HG02763 (cell line): ENCODE data around the gene FNIP2.
"Not testable (repeated sequence)": the region's sequence is repeated elsewhere in the genome, so short reads cannot be mapped to it uniquely, and the experiment has no call there.

ENCODE experiments used
- ATAC-seq: cut with Tn5 transposase; IDR thresholded peaks from one replicate; pipeline ENCODE4 v1.9.1; 2021; ENCODE audit warnings: mild to moderate bottlenecking, moderate library complexity; ENCODE audit not compliant: unreplicated experiment

Gene FNIP2

DNA sequence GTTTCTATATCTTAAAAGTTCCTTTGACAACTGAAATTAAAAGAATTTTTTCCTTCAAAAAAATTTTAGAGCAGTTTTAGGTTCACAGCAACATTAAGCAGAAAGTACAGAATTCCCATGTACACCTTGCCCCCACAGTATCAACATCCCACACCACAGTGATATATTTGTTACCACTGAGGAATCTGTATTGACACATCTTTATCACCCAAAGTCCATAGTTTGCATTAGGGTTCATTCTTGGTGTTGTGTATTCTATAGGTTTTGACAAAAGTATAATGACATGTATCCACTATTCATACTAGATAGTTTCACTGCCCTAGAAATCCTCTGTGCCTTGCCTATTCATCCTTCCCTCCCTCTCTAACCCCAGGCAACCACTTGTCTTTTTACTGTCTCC is 43.7 kb downstream of the FNIP2 start:
- ATAC-seq, result no peak

DNA sequence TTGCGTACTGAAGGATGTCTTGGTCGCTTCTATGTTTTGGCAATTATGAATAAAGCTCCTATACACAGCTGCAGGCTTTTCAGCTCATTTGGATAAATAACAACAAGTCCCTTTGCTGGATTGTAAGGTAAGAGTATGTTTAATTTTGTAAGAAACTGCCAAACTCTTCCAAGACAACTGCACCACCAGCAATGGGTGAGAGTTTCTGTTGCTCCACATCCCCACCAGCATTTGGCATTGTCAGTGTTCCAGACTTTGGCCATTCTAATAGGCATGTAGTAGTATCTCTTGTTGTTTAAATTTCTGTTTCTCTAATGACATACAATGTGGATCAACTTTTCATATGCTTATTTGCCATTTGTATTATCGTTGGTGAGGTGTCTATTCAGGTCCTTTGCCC is 44.3 kb downstream of the FNIP2 start:
- ATAC-seq, result no peak

DNA sequence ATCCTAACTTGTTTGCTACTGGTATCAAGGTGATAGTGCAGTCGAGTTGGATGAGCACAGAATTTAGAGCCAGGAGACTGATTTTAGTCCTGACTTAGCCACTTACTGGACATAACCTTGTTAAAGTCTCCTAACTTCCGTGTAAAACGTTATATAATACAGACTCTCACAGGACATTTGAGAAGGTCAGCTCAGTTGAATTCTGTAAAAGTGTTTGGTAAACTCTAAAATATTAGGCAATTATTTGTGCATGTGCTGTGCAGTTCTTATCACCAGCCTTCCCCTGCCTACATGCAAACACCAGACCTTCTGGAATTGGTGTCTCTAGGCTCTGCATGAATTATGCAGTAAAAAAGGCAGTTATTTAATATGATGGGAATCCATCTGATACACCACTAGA is 45.4 kb downstream of the FNIP2 start:
- ATAC-seq, result no peak

DNA sequence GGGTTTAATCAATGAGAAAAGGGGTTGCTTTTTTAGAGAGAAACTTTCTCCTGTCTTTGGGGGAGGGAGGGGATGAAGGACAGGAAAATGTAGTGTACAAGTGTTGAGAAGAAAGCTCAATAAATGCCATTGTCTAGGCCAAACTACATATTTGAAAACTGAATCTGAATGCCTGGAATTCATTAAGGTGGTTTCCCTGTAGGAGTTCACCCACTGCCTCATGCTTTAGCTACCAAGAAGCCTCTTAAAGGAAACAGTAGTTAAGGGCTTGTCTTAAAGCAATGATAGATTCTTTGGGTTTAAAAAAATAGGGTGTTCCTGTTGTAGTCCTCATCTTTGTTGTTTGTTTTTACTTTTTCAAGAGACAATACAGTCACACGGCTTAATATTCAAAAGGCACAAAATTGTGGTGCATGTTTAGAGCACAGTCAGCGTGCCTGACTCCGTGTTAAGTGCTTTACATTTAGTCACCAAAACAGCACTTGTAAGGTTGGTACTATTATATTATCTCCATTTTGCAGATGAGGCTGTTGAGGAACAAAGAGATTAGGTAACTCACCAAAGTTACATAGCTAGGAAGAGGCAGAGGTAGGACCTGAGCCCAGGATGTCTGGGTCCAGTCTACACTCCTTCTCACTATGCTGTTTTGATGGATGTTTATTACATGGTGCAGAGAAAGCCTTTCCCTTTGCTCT is 46.0 kb downstream of the FNIP2 start:
- no peak for ATAC-seq

DNA sequence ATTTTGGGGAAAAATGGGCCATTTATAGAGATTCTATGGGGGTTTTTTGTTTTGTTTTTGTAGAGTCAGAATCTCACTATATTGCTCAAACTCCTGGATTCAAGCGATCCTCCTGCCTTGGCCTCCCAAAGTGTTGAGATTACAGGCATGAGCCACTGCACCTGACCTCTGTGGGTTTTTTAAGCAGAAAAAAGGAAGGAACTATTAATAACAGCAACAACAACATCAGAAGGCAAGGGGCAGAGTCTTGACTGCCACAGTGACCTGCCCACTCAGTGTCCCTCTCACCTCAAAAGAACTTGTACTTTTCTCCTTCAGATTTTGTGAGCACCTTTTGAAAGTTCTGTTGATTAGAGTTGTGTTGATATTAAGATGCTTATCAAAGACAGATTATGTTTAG is 48.1 kb downstream of the FNIP2 start:
- peak; percentile 44 for ATAC-seq

DNA sequence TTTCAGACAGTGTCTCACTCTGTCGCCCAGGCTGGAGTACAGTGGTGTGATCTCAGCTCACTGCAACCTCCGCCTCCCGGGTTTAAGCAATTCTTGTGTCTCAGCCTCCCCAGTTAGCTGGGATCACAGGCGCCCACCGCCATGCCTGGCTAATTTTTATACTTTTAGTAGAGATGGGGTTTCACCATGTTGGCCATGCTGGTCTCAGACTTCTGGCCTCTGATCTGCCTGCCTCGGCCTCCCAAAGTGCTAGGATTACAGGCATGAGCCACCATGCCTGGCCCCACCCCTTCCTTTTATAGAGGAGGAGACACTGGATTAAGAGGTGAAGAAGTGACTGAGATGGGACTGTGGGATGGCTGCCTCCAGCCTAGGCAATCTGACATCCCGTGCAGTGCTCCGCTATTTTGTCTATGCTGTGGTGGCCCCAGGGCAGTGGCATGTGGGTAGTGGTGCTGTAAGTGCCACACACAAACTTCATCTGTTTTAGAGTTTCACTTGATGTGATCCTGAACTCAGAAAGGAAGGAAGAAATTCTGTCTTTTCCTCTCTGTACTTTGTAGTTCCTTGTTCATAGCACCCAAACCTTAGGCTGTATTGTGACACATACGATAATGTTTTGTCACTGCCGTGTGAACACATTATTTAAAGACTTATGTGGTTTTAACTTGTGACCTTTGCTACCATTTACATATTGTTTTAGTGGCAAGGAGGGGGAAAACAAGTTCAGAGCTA is 48.9 kb downstream of the FNIP2 start:
- peak; percentile 63 for ATAC-seq

DNA sequence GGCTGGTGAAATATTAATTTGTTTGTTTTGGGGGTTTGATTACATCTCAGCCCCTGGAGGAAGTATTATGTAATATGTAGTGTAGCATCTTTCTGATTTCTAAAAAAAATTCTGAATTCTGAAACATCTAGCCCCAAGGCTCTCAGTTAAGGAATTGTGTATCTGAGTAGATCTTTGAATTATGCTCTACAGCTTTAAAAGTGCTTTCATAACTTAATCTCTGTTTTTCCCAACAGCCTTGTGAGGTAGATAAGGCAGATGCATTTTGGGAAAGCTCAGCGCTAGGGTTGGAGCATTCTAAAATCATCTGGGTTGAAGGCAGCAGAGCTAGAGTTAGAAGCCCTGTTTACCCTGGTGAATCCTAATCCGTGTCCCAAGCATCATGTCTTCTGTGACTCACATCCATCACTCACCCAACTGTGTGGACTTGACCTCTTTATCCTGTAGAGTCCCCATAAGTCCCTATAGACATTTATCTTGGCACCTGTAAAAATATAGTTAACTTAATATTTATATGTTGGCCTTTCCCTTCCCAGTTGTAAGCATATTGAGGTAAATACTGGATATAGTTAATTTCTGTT is 49.8 kb downstream of the FNIP2 start:
- no peak for ATAC-seq

DNA sequence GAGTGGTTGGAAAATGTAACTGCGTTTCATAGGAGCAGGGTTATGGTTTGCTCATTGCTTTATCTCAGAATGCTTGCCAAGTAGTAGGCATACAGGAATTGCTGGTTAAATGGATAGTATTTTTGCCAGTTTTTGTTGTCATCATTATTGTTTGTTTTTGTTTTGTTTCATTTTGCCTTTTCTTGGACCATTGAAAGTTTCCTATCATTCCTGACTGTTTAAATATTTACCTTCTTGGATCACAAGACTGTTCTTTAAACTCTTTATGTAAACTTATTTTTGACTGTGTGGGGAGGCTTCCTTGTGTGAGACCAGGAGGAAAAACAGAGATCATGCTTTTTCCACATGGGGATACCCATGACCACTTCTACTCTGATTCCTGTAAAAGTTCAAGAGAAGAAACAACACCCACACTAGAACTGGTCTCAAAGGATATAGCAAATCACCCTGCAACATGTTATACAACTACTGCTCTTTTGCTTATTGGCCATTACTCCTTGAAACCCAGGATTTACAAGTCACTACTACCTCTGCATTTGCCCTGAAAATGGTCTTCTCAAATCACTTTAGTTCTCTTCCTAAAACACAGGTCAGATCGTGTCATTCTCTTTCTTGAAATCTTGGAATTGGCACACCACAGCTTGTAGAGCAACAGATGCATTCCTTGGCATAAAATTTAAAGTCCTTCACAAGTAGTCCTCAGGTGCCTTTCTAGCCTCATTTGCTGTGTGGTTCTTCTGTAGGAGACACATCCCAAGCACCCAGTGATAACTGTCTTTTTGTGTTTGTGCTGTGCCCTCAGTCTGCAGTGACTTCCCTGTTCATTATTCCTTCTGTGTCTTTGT is 51.3 kb downstream of the FNIP2 start:
- ATAC-seq, result no peak

DNA sequence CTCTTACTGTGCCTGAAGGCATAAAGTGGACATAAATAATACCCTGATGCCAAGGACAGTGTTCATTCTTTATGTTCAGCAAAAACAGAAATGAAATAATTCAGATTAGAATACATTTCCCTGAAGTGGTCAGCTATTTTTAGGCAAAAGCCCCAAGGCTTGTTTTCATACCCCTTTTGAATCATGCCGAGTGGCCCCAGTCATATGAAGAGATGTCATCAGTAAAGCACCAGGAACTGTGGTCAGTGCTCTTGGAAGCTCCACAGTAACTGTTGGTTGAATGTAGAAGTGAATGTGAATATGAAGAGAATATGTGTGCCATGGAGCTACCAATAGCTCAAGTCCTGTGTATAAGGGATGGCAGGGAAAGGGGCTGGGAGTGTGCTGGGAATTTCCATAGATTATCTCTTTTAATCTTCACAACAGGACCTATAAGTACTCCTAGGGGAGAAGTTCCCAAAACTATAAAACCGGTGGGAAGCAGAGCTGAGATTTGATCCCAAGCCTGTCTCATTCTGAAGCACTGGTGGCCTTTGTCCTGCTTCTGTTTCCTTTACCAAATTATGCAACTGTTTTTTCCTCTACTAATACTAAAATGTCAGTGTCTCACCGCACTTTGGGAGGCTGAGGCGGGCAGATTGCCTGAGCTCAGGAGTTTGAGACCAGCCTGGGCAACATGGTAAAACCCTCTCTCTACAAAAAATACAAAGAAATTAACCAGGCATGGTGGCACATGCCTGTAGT is 52.6 kb downstream of the FNIP2 start:
- ATAC-seq, result no peak

DNA sequence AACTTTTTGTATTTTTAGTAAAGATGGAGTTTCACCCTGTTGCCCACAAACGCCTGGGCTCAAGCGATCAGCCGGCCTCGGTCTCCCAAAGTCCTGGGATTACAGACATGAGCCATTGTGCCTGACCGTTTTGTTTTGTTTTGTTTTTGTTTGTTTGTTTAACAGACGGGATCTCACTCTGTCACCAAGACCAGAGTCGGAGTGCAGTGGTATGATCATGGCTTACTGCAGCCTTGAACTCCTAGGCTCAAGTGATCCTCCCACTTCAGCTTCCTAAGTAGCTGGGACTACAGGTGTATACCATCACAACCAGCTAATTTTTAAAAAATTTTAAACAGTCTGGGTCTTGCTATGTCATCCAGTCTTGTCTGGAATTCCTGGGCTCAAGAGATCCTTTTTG is 53.5 kb downstream of the FNIP2 start:
- ATAC-seq, result no peak

DNA sequence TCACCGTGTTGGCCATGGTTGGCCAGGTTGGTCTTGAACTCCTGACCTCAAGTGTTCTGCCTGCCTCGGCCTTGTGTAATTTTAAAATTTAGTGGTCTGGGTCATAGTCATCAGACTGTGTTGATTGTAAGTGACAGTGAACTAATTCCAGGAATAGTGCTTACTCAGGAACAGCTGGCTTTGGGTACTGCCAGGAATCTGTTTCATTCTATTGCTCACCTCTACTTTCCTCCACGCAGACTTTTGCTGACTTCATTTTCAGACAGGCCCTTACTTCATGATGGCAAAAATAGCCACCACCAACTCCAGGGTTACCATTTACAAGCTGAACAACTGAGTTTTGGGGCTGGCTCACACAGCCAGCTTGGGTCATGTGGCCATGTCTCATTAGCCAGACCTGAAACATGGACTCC is 54.6 kb downstream of the FNIP2 start:
- ATAC-seq, result peak; percentile 29

DNA sequence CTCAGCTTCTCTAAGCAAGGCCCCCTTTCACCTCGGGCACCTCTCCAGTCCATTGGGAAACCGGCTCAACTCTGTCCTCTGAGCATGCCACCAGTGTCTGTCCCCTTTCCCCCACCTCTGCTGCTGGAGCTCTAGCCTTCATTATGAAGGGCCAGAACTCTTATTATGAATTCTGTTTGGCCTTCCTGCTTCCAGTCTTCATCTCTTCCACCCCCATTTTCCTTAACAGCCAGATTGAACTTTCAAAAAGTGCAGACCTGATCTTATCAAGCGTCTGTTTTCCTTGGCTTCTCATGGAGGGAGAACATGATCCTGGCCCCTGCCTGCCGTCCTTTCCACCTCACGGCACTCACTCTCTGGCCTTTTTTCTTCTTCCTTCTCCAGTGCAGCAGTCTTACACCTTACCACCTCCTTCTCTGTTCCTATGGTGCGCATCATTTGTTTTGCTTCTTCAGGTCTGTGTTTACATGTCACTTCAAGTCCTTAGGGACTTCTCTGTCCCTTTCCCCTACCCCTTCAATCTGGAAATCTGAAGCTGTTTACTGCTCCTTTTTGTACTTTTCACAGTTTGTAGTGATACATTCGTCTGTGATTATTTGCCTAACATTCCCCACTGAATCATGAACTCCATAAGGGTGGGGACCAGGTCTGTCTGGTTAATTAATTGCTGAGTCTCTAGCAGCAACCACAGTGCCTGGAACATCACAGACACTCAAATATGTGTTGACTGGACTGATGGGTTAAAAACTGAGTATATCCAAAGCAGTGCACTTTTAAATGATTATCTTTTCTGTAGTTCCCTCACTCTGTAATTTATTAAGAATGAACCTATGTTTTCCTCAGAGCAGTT is 55.8 kb downstream of the FNIP2 start:
- ATAC-seq, result no peak

DNA sequence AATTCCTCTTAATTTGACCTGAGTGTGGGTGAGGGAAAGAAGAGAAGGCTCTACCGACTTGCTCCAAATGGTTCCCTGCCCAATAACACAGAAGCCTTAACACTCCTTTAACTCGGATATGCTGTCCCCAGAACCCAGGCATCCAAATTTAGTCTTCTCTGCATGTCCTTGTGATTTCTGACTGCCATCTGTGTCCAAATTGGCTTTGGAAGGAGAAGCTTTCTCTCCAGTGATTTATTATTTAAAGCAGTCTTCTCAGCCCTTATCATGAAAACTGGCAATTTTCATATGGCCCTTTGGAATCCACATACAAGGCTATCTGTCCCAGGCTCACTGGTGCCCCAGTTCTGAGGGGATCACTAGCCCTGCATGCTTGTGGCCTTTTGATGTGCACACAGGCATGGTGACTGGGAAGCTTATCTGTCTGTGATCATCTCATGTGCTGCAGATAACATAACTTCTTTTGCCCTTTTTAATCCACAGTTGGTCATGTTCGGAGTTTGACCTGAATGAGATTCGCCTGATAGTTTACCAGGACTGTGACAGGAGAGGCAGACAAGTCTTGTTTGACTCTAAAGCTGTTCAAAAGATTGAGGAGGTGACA is 56.7 kb downstream of the FNIP2 start:
- no peak for ATAC-seq

DNA sequence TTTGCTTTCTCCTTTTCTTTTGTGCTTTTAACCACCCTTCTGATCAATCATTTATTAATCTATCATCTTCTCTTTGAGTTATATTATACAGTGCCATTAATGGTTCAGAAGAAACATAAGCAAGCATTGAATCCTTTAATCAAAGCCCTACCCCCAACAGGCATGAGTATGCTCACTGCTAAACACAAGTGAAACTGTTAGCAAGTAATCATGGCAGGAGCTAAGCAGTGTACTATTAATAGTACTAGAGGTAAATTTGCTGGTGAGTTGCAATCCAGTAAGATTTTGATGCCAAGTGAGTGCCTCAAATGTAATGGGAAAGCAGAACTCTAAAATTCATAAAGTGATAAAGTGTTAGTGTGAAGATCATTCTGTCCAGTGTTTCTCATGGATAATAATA is 57.2 kb downstream of the FNIP2 start:
- ATAC-seq, result peak; percentile 45

DNA sequence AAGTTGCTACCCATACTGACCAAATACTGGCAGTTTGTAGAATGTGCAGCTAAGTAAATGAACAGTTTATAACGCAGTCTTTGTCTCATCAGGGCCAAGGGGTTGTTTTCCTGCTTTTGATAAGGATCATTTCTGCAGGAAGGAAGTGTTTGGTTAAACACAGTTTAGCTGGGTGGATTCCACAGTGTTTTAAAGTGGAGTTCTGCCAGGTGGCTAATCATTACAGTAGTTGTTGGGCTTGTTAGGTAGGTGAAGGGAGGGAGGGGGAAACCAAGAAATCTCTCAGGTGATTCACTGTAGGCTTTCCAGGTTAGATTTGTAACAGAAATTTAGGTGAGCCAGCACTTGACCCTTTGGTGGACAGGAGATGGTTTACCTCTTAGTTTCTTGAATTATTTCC is 58.1 kb downstream of the FNIP2 start:
- no peak for ATAC-seq

DNA sequence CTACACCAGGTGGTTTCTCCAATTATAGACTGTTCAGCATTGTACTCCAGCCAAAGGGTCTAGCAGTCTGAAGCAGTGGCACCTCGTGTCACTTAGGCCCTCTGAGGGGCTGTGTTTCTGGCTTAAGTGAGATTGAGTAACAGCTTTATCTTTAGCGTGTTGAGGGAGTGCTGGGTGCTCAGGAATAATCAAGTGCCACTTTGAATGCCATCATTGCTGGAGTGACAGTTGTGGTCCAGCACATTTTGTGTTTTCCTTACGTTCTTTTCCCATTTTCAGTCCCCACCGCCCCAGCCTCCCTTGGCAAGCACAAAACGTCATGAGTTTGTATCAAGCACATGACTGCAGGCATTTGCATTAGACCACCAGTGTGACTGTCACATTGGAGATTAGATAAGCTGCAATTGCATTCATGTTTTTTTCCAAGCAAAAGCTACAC is 58.7 kb downstream of the FNIP2 start:
- no peak for ATAC-seq

DNA sequence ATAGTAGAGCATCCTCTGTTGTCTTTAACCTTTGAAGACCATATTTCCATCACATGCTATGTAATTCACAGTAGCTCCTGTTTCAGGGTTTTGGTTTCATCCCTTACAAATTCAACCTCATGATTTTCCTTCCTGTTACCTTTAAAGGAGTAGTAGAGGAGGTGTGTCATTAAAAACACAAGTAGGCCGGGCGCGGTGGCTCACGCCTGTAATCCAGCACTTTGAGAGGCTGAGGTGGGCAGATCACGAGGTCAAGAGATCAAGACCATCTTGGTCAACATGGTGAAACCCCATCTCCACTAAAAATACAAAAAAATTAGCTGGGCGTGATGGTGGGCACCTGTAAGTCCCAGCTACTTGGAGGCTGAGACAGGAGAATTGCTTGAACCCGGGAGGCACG is 59.3 kb downstream of the FNIP2 start:
- ATAC-seq, result not testable (repeated sequence)

DNA sequence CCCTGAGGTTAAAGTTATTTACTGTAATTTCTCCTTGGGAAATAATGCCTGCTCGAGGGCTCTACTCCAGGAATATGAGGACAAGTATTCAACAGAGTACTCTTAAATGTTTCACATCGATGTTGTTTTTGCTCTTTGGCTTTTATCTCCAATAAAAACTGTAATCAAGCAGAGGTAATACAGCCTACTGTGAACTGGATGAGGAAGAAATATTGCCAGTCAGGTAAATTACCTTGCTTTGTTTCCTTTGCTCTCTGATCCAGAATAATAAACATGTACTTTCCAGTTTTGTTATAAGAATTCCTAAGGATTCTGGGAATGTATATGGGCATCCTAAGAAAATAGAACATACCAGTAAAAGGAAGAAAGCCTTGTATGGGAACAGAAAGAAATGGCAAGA is 60.4 kb downstream of the FNIP2 start:
- ATAC-seq, result no peak

DNA sequence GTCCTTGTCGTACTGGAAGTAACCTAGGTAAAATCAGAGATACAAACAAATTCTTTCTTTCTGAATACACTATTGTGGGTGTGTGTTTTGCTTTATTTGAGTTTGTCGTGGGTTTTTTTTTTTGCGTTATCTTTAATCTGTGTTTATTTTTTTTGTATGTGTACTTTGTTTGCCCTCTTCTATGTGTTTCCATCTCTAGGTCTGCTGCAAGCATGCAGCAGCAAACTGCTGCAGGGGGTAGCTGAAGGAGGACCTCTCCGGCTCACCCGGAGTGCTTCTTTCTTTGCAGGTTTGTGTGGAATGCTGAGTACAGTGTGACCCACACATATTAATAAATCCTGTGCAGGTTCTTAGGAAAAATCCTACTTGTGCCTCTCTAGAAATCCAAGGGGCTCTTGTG is 64.8 kb downstream of the FNIP2 start:
- ATAC-seq, result no peak
